Measurements from ENCODE around the gene MMP24. TPM values are rescaled to one million over a fixed set of nuclear protein-coding genes. Genes with fewer than 3 reads are reported as not detected.

MMP24 gene
- total and polyA plus RNA-seq, 2 of the 13 experiments (the other 11 are each of a cell fraction or from before 2014, with no cell fraction given) = 0.29 to 0.35 TPM

GRCh38 chr20:35284992-35285805, 58.7 kb downstream of the MMP24 start (continued):
- TF ChIP-seq MAFK (conservative IDR thresholded peaks at IDR 0.05 in 1 of 2, IDR thresholded peaks at IDR 0.05 in 1 of 2; ENCODE audit: low read length in 2 of 2) (0 out of 4 replicates have a peak, but pooled peaks of 1 of the 2 experiments have one; percentile 0), HDAC1 (CRISPR knock-in tag; IDR thresholded peaks at IDR 0.05) (peak; percentile 10; the same call in 1 of the 2 replicates), ZNF549 (CRISPR knock-in tag; IDR thresholded peaks at IDR 0.05) (no peak), MTA3 (CRISPR knock-in tag; IDR thresholded peaks at IDR 0.05) (0 out of 2 replicates have a peak, but pooled peaks have one; percentile 44), ZNF20 (CRISPR knock-in tag; IDR thresholded peaks at IDR 0.05) (0 out of 2 replicates have a peak, but pooled peaks have one; percentile 72), FOXP4 (CRISPR knock-in tag; IDR thresholded peaks at IDR 0.05) (0 out of 2 replicates have a peak, but pooled peaks have one; percentile 3), AKAP8 (CRISPR knock-in tag; IDR thresholded peaks at IDR 0.05) (no peak), BRD4 (CRISPR knock-in tag; IDR thresholded peaks at IDR 0.05) (peak; percentile 61; the same call in 1 of the 2 replicates), POLR2A (IDR thresholded peaks at IDR 0.05; ENCODE audit: insufficient read depth in 1 of 2, low read depth in 2 of 2, low read length in 2 of 2) (peak in 1 of 2 experiments; percentile 33; a peak in 1 of 4 replicates), EZH2 (conservative IDR thresholded peaks at IDR 0.05; ENCODE audit: low read depth, low read length) (no peak), PTBP1 (IDR thresholded peaks at IDR 0.05; ENCODE audit: low read depth, low read length, poor library complexity, severe bottlenecking) (no peak), SNAI1 (CRISPR knock-in tag; IDR thresholded peaks at IDR 0.05; ENCODE audit: borderline replicate concordance) (peak; percentile 58; the same call in 1 of the 2 replicates), NR3C1 (CRISPR knock-in tag; IDR thresholded peaks at IDR 0.05) (0 out of 2 replicates have a peak, but pooled peaks have one; percentile 47), ZNF878 (CRISPR knock-in tag; IDR thresholded peaks at IDR 0.05) (0 out of 2 replicates have a peak, but pooled peaks have one; percentile 67), TBP (CRISPR knock-in tag; IDR thresholded peaks at IDR 0.05) (no peak), SIN3A (IDR thresholded peaks at IDR 0.05; ENCODE audit: borderline replicate concordance, low read depth, low read length) (peak; percentile 6; the same call in 1 of the 2 replicates), ZSCAN29 (CRISPR knock-in tag; conservative IDR thresholded peaks at IDR 0.05) (0 out of 2 replicates have a peak, but pooled peaks have one; percentile 38), ARNT (IDR thresholded peaks at IDR 0.05) (no peak), AGO1 (IDR thresholded peaks at IDR 0.05; ENCODE audit: low read depth, low read length, poor library complexity, severe bottlenecking) (no peak), ZNF83 (CRISPR knock-in tag; IDR thresholded peaks at IDR 0.05; ENCODE audit: borderline replicate concordance) (0 out of 2 replicates have a peak, but pooled peaks have one; percentile 28), NR0B2 (CRISPR knock-in tag; IDR thresholded peaks at IDR 0.05) (peak; percentile 13; the same call in 1 of the 2 replicates), ATAD3A (CRISPR knock-in tag; IDR thresholded peaks at IDR 0.05) (no peak), ZNF710 (CRISPR knock-in tag; IDR thresholded peaks at IDR 0.05; ENCODE audit: borderline replicate concordance) (peak; percentile 82), ZNF605 (CRISPR knock-in tag; IDR thresholded peaks at IDR 0.05) (no peak), HNF4G (IDR thresholded peaks at IDR 0.05; ENCODE audit: borderline replicate concordance, low read depth, low read length) (no peak), HNF4G (CRISPR knock-in tag; IDR thresholded peaks at IDR 0.05; ENCODE audit: borderline replicate concordance, low read depth) (peak; percentile 63)

All from HepG2 (cell line).